Neuronal stem cell (in vitro differentiated cells): ENCODE measurements around the gene F5.

ENCODE experiments used
- DNase-seq: peaks from one replicate; pipeline ENCODE4 v3.0.0-alpha.2; 2013; ENCODE audit warnings: low spot score
- H2AFZ ChIP-seq: one replicate; pipeline ENCODE4 v1.6.1; 2013; ENCODE audit warnings: mild to moderate bottlenecking, low read length, inconsistent platforms
- H2AK5ac ChIP-seq: 2 replicates; pipeline ENCODE4 v1.6.1; 2013; ENCODE audit warnings: low read depth, mild to moderate bottlenecking, inconsistent platforms, low read length, moderate library complexity, mixed read lengths
- H2BK120ac ChIP-seq: 2 replicates; pipeline ENCODE4 v1.6.1; 2013; ENCODE audit warnings: low read depth, mild to moderate bottlenecking, inconsistent platforms, low read length, moderate library complexity, mixed read lengths
- H2BK12ac ChIP-seq: one replicate; pipeline ENCODE4 v1.6.1; 2013; ENCODE audit warnings: low read length, inconsistent platforms
- H2BK15ac ChIP-seq: 2 replicates; pipeline ENCODE4 v1.6.1; 2013; ENCODE audit warnings: mild to moderate bottlenecking, low read length, inconsistent platforms, mixed read lengths
- H2BK5ac ChIP-seq: one replicate; pipeline ENCODE4 v1.6.1; 2013; ENCODE audit warnings: inconsistent platforms, mild to moderate bottlenecking, low read length, moderate library complexity
- H3K14ac ChIP-seq: one replicate; pipeline ENCODE4 v1.6.1; 2013; ENCODE audit warnings: low read length, inconsistent platforms
- H3K18ac ChIP-seq: 2 replicates; pipeline ENCODE4 v1.6.1; 2013; ENCODE audit warnings: low read length, inconsistent platforms
- H3K23ac ChIP-seq: 2 replicates; pipeline ENCODE4 v1.6.1; 2013; ENCODE audit warnings: low read depth, mild to moderate bottlenecking, mixed read lengths, low read length, inconsistent platforms; ENCODE audit not compliant: poor library complexity
- H3K27ac ChIP-seq: replicated peaks from 3 replicates; pipeline ENCODE4 v1.5.1; 2013; ENCODE audit warnings: low read length, inconsistent platforms
- H3K27me3 ChIP-seq, 3 experiments: 2 replicates each; pipeline ENCODE4 v1.6.1; 2013; ENCODE audit warnings: low read length in 3 of 3, mild to moderate bottlenecking in 2 of 3, inconsistent platforms in 1 of 3, low read depth in 1 of 3, mixed read lengths in 1 of 3, moderate library complexity in 1 of 3; ENCODE audit not compliant: control insufficient read depth in 3 of 3, insufficient read depth in 3 of 3
- H3K36me3 ChIP-seq, 2 donors: replicated peaks in 1 of 2; 2 replicates each; pipeline ENCODE4 v1.6.1; 2013; ENCODE audit warnings: low read length in 2 of 2; ENCODE audit not compliant: control insufficient read depth in 2 of 2, insufficient read depth in 2 of 2
- H3K4ac ChIP-seq: 2 replicates; pipeline ENCODE4 v1.6.1; 2013; ENCODE audit warnings: inconsistent platforms, mild to moderate bottlenecking, low read length, moderate library complexity
- H3K4me1 ChIP-seq, 2 donors: 1 replicate in 1 of 2; 2 replicates in 1 of 2; pipeline ENCODE4 v1.6.1; 2013; ENCODE audit warnings: low read length in 2 of 2, low read depth in 1 of 2; ENCODE audit not compliant: control insufficient read depth in 2 of 2, insufficient read depth in 1 of 2
- H3K4me2 ChIP-seq: one replicate; pipeline ENCODE4 v1.6.1; 2013; ENCODE audit warnings: mild to moderate bottlenecking, low read length, inconsistent platforms; ENCODE audit not compliant: insufficient read depth, poor library complexity, severe bottlenecking
- H3K4me3 ChIP-seq, 2 donors: 2 replicates each; pipeline ENCODE4 v1.5.1; 2013; ENCODE audit warnings: low read length in 2 of 2, mild to moderate bottlenecking in 2 of 2, inconsistent platforms in 1 of 2, moderate library complexity in 1 of 2
- H3K79me1 ChIP-seq: one replicate; pipeline ENCODE4 v1.6.1; 2013; ENCODE audit warnings: low read depth, mild to moderate bottlenecking, inconsistent platforms, low read length, moderate library complexity
- H3K9ac ChIP-seq: one replicate; pipeline ENCODE4 v1.6.1; 2013; ENCODE audit warnings: mild to moderate bottlenecking, low read depth, low read length, inconsistent platforms; ENCODE audit not compliant: poor library complexity
- H3K9me3 ChIP-seq, 2 donors: replicated peaks in 1 of 2; 2 replicates each; pipeline versions ENCODE3 to v1.6.1; 2013; ENCODE audit warnings: low read length in 2 of 2, mild to moderate bottlenecking in 2 of 2, inconsistent platforms in 1 of 2, low read depth in 1 of 2, mixed read lengths in 1 of 2, moderate library complexity in 1 of 2; ENCODE audit not compliant: control insufficient read depth in 2 of 2, insufficient read depth in 1 of 2
- H4K8ac ChIP-seq: one replicate; pipeline ENCODE4 v1.6.1; 2013; ENCODE audit warnings: low read depth, mild to moderate bottlenecking, inconsistent platforms, low read length, moderate library complexity
- H4K91ac ChIP-seq: one replicate; pipeline ENCODE4 v1.6.1; 2013; ENCODE audit warnings: low read length, low read depth, mild to moderate bottlenecking, inconsistent platforms; ENCODE audit not compliant: poor library complexity
- WGBS, 2 donors: extraction: QIAGEN DNeasy Blood & Tissue Kit; methylation state at CpG; one replicate each; pipeline ENCODE4 v1.1.7; 2013; ENCODE audit warnings: missing lambda C conversion rate in 2 of 2, mixed read lengths in 1 of 2; ENCODE audit not compliant: insufficient read length in 2 of 2, insufficient replicate concordance in 1 of 2; ENCODE audit errors: extremely low coverage in 2 of 2; 5-methylcytosine and 5-hydroxymethylcytosine counted together

F5 gene

GRCh38 chr1:169497317-169497716 lies 89.0 kb downstream of the F5 start:
- WGBS, 2 donors: no CpG with 5 or more reads among the region's 2 CpGs

GRCh38 chr1:169495916-169496315 lies 90.4 kb downstream of the F5 start:
- Histone ChIP-seq H2BK120ac (no peak overlapping the region), H2BK12ac (no peak overlapping the region), H3K4me3 (no peak overlapping the region), H3K9me3 (no peaks in the 10 kb centered on the region), H2BK15ac (no peak overlapping the region), H3K18ac (no peak overlapping the region), H2AFZ (no peak overlapping the region), H3K9ac (no peak overlapping the region), H4K8ac (no peak overlapping the region), H3K14ac (no peak overlapping the region), H4K91ac (no peak overlapping the region), H3K4ac (no peak overlapping the region), H3K4me1 (no peaks in the 10 kb centered on the region), H3K27ac (no peak overlapping the region), H2BK5ac (no peak overlapping the region), H3K4me2 (no peak overlapping the region), H3K27me3 (no peaks in the 10 kb centered on the region), H3K36me3 (no peaks in the 10 kb centered on the region), H3K79me1 (no peaks in the 10 kb centered on the region), H3K23ac (no peak overlapping the region), H2AK5ac (no peak overlapping the region)
- WGBS, 2 donors: no CpG with 5 or more reads among the region's 2 CpGs
- DNase-seq: no peak

More at GRCh38 chr1:169497317-169497716, 89.0 kb downstream of the F5 start:
- H3K14ac ChIP-seq: no peak overlapping the region
- no peak for DNase-seq
- H2BK12ac ChIP-seq: no peak overlapping the region
- H4K91ac ChIP-seq: no peak overlapping the region
- H3K27me3 ChIP-seq: no peaks in the 10 kb centered on the region
- no peak overlapping the region for H3K23ac ChIP-seq
- no peak overlapping the region for H3K9ac ChIP-seq
- no peak overlapping the region for H3K27ac ChIP-seq
- H3K18ac ChIP-seq: no peak overlapping the region
- H3K4me3 ChIP-seq: no peak overlapping the region
- no peak overlapping the region for H2BK5ac ChIP-seq
- no peaks in the 10 kb centered on the region for H3K4me1 ChIP-seq
- H2BK15ac ChIP-seq: no peak overlapping the region
- H3K9me3 ChIP-seq: no peaks in the 10 kb centered on the region
- no peaks in the 10 kb centered on the region for H3K79me1 ChIP-seq
- H3K4ac ChIP-seq: no peak overlapping the region
- H2AFZ ChIP-seq: no peak overlapping the region
- no peak overlapping the region for H4K8ac ChIP-seq
- no peak overlapping the region for H2BK120ac ChIP-seq
- no peak overlapping the region for H3K4me2 ChIP-seq
- H2AK5ac ChIP-seq: no peak overlapping the region
- no peaks in the 10 kb centered on the region for H3K36me3 ChIP-seq

- no peak overlapping the region for H3K4ac ChIP-seq
- H3K9ac ChIP-seq: no peak overlapping the region
- no peak overlapping the region for H3K27ac ChIP-seq
- no peak for DNase-seq
- no peaks in the 10 kb centered on the region for H3K9me3 ChIP-seq
- no peak overlapping the region for H3K4me2 ChIP-seq
- H2AK5ac ChIP-seq: no peak overlapping the region
- no peak overlapping the region for H2AFZ ChIP-seq
- H2BK5ac ChIP-seq: no peak overlapping the region
- no peak overlapping the region for H3K4me3 ChIP-seq
- H4K91ac ChIP-seq: no peak overlapping the region
- H3K27me3 ChIP-seq: no peaks in the 10 kb centered on the region
- H3K79me1 ChIP-seq: no peaks in the 10 kb centered on the region
- no peak overlapping the region for H2BK120ac ChIP-seq
- no peak overlapping the region for H3K23ac ChIP-seq
- H2BK15ac ChIP-seq: no peak overlapping the region
- H3K14ac ChIP-seq: no peak overlapping the region
- no peak overlapping the region for H3K18ac ChIP-seq
- no peak overlapping the region for H4K8ac ChIP-seq
- H2BK12ac ChIP-seq: no peak overlapping the region
- H3K4me1 ChIP-seq: no peaks in the 10 kb centered on the region
- no peaks in the 10 kb centered on the region for H3K36me3 ChIP-seq
Measured at GRCh38 chr1:169495046-169495775, 91.1 kb downstream of the F5 start.

DNA sequence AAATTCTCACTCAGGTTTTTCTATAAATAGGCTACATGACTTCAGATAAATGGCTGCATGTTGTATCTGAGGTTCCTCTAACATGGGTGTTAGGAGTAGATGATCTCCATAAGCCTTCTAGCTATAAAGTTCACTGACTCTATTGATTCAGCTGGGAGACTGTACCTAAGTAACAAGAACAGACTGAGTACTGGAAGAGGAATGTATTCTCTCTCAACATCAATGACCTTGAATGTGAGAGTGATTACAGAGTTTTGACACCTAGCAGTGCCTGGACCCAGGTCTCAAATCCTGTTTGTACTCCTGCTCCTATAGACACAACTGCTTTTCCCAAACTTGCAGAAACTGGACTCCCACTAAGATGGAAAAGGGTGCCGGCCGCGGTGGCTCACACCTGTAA lies 91.9 kb downstream of the F5 start:
- no peak overlapping the region for H3K14ac ChIP-seq
- no peak overlapping the region for H3K18ac ChIP-seq
- H2BK15ac ChIP-seq: no peak overlapping the region
- H3K27me3 ChIP-seq: no peaks in the 10 kb centered on the region
- WGBS, 2 donors: no CpG with 5 or more reads among the region's 3 CpGs
- H3K9me3 ChIP-seq: no peaks in the 10 kb centered on the region
- H3K23ac ChIP-seq: no peak overlapping the region
- H3K4me2 ChIP-seq: no peak overlapping the region
- no peak overlapping the region for H4K91ac ChIP-seq
- H3K36me3 ChIP-seq: no peaks in the 10 kb centered on the region
- H3K4me3 ChIP-seq: no peak overlapping the region
- no peak overlapping the region for H3K4ac ChIP-seq
- H3K79me1 ChIP-seq: no peaks in the 10 kb centered on the region
- no peak overlapping the region for H3K9ac ChIP-seq
- no peak overlapping the region for H4K8ac ChIP-seq
- no peak overlapping the region for H2BK12ac ChIP-seq
- H2AFZ ChIP-seq: no peak overlapping the region
- no peak for DNase-seq
- H2BK120ac ChIP-seq: no peak overlapping the region
- H3K27ac ChIP-seq: no peak overlapping the region
- H2BK5ac ChIP-seq: no peak overlapping the region
- H2AK5ac ChIP-seq: no peak overlapping the region
- H3K4me1 ChIP-seq: no peaks in the 10 kb centered on the region
